Aorta (tissue), 5 donors: Measurements from ENCODE around the gene GOLPH3L. TPM values are rescaled to one million over a fixed set of nuclear protein-coding genes. Genes with fewer than 3 reads are reported as not detected.
A peak's percentile ranks its signal among the peaks of the same experiment; 100 is the strongest.
"Not testable (repeated sequence)": the region's sequence is repeated elsewhere in the genome, so short reads cannot be mapped to it uniquely, and the experiment has no call there.

Experiments used
- ATAC-seq: fragments of 200-7000 bp; cut with Tn5 transposase; one replicate; pipeline ENCODE4 v1.9.1; 2022; ENCODE audit warnings: moderate library complexity; ENCODE audit not compliant: low FRiP score
- DNase-seq, 2 donors: peaks; one replicate each; pipeline ENCODE4 v3.0.0-alpha.2; 2020
- H3K27ac ChIP-seq, 2 donors: one replicate each; pipeline ENCODE4 v1.5.1; 2013; ENCODE audit warnings: low read length in 2 of 2, mild to moderate bottlenecking in 2 of 2, moderate library complexity in 2 of 2, control low read depth in 1 of 2, inconsistent platforms in 1 of 2, low read depth in 1 of 2
- H3K27me3 ChIP-seq, 2 donors: one replicate each; pipeline ENCODE4 v1.6.1; 2013; ENCODE audit warnings: control low read depth in 1 of 2, low read length in 1 of 2, mild to moderate bottlenecking in 1 of 2, moderate library complexity in 1 of 2; ENCODE audit not compliant: insufficient read depth in 2 of 2, control insufficient read depth in 1 of 2
- H3K36me3 ChIP-seq, 2 donors: one replicate each; pipeline ENCODE4 v1.6.1; 2013; ENCODE audit warnings: control low read depth in 1 of 2, low read length in 1 of 2, mild to moderate bottlenecking in 1 of 2; ENCODE audit not compliant: insufficient read depth in 2 of 2, control insufficient read depth in 1 of 2
- H3K4me1 ChIP-seq, 2 donors: one replicate each; pipeline ENCODE4 v1.6.1; 2013; ENCODE audit warnings: low read length in 2 of 2, control low read depth in 1 of 2, mild to moderate bottlenecking in 1 of 2, moderate library complexity in 1 of 2; ENCODE audit not compliant: insufficient read depth in 2 of 2, control insufficient read depth in 1 of 2
- H3K4me3 ChIP-seq, 2 donors: one replicate each; pipeline ENCODE4 v1.5.1; 2013; ENCODE audit warnings: low read length in 2 of 2, control low read depth in 1 of 2, mild to moderate bottlenecking in 1 of 2
- H3K9me3 ChIP-seq: one replicate; pipeline ENCODE4 v1.6.1; 2013; ENCODE audit warnings: mild to moderate bottlenecking, low read length; ENCODE audit not compliant: control insufficient read depth
- WGBS, 2 donors: extraction: QIAGEN DNeasy Blood & Tissue Kit; methylation state at CpG; one replicate each; pipeline ENCODE4 v1.1.7; 2013; 5-methylcytosine and 5-hydroxymethylcytosine counted together
- intact Hi-C, 2 donors: fragments of 100-400 bp; cut with DNase I; formaldehyde crosslinking; loops; one replicate each; pipeline versions ENCODE4 v1.14.2 to v1.15.0; 2022
- polyA plus RNA-seq, 2 donors: library from polyadenylated mRNA; stranded (reverse); fragments of 200-250 nt; gene quantifications; one replicate each; pipeline ENCODE4 v1.2.3, GENCODE V29; 2013
- total RNA-seq, 2 donors: library from RNA; stranded (reverse); fragmentation: NEBNext Ultra II Directional; extraction: Animal tissue kit (Norgen Biotek cat#: 25700); gene quantifications; one replicate each; pipeline ENCODE4 v1.2.1, GENCODE V29; 2021
- donor health status: healthy with polysubstance abuse.
- donor health status: Bipolar disorder and iron deficiency.
- donor health status: DM: no; HTN: no; CAD: no.
- donor health status: DM: no; HTN: no; CAD: no.
- donor health status: DM: yes; HTN: yes; CAD: no.

Gene GOLPH3L
- total and polyA plus RNA-seq, 4 donors: 15.8 to 27.6 (median 20.4) TPM

GRCh38 chr1:150626150-150626549, 70.8 kb downstream of the GOLPH3L start:
- intact Hi-C loops: loop anchor here in 1 of 2 donors (10.0 kb wide), 1 partner anchor 161 kb away; no protein-coding TSS in a partner anchor
- ATAC-seq (no peak), DNase-seq (no peak)
- peaks cover 0 to 5% of the 10 kb centered on the region in 2 donors for H3K36me3 ChIP-seq
- H3K27ac ChIP-seq: no peak overlapping the region
- no peak overlapping the region for H3K4me3 ChIP-seq
- H3K4me1 ChIP-seq: no peaks in the 10 kb centered on the region
- no peaks in the 10 kb centered on the region for H3K27me3 ChIP-seq
- WGBS, 2 donors: 87 to 88% methylated on average over 2 of the region's 2 CpGs
- H3K9me3 ChIP-seq: no peaks in the 10 kb centered on the region

DNA sequence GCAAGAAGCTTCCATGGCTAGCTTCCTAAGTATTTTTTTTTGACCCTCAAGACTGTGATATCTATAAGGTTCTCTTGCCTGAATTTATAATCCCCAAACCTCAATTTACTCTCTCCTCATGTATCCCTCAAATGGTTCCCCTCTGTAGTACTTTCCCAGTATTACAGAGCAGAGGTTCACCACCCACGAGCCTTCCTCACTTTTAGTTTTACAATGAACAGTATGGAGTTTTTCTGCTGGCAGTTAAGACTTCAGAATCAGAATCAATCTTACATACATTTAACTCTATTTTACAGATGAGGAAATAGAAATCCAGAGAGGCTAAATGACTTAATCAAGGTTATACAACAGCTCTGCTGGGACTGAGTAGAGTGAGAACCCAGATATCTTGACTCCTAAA, 72.4 kb downstream of the GOLPH3L start:
- DNase-seq, ATAC-seq, H3K27ac ChIP-seq, H3K4me3 ChIP-seq, H3K9me3 ChIP-seq, H3K27me3 ChIP-seq, H3K36me3 ChIP-seq: not testable (repeated sequence)
- WGBS, 2 donors: 74 to 75% methylated on average over 1 of the region's 1 CpG
- peaks cover 0 to 12% of the 10 kb centered on the region in 2 donors for H3K4me1 ChIP-seq
- intact Hi-C loops: loop anchor here in 1 of 2 donors (10.0 kb wide), 1 partner anchor 160 kb away; no protein-coding TSS in a partner anchor

- H3K4me3 ChIP-seq, DNase-seq, H3K36me3 ChIP-seq, H3K9me3 ChIP-seq, H3K27me3 ChIP-seq, ATAC-seq: not testable (repeated sequence)
- Histone ChIP-seq H3K27ac (peak overlapping the region in 1 of 2 donors; percentile 20), H3K4me1 (peaks cover 0 to 13% of the 10 kb centered on the region in 2 donors)
- WGBS, 2 donors: 86 to 100% methylated on average over 1 of the region's 1 CpG
- intact Hi-C loops: loop anchor here in 1 of 2 donors (10.0 kb wide), 1 partner anchor 159 kb away; no protein-coding TSS in a partner anchor
These were observed 72.8 kb downstream of the GOLPH3L start for GRCh38 chr1:150624134-150624533.

GRCh38 chr1:150622303-150622975, 74.5 kb downstream of the GOLPH3L start:
- Histone ChIP-seq H3K27ac (no peak overlapping the region), H3K36me3 (peaks cover 0 to 5% of the 10 kb centered on the region in 2 donors), H3K9me3 (no peaks in the 10 kb centered on the region), H3K27me3 (no peaks in the 10 kb centered on the region), H3K4me1 (peaks cover 0 to 13% of the 10 kb centered on the region in 2 donors), H3K4me3 (no peak overlapping the region)
- intact Hi-C loops: loop anchor here in 1 of 2 donors (10.0 kb wide), 1 partner anchor 158 kb away; no protein-coding TSS in a partner anchor
- ATAC-seq: peak; percentile 43
- 20 to 27% methylated on average over 8 of the region's 8 CpGs for WGBS, 2 donors
- peak; percentile 66 to 82 for DNase-seq

- Histone ChIP-seq H3K27ac (peak overlapping the region in 1 of 2 donors; percentile 33), H3K4me3 (no peak overlapping the region), H3K9me3 (no peaks in the 10 kb centered on the region), H3K36me3 (peaks cover 0 to 5% of the 10 kb centered on the region in 2 donors), H3K27me3 (no peaks in the 10 kb centered on the region), H3K4me1 (peaks cover 0 to 13% of the 10 kb centered on the region in 2 donors)
- 35 to 37% methylated on average over 8 of the region's 8 CpGs for WGBS, 2 donors
- DNase-seq: peak in 1 of 2 donors; percentile 72
- peak; percentile 68 for ATAC-seq
- intact Hi-C loops: loop anchor here (2.0 to 10.0 kb wide), 3 partner anchors 45 to 157 kb away; no protein-coding TSS in a partner anchor
These were observed 75.3 kb downstream of the GOLPH3L start for GRCh38 chr1:150621497-150622302.

GRCh38 chr1:150620919-150621318, 76.0 kb downstream of the GOLPH3L start:
- Histone ChIP-seq H3K27ac (peak overlapping the region in 1 of 2 donors; percentile 28), H3K4me1 (peaks cover 0 to 13% of the 10 kb centered on the region in 2 donors), H3K27me3 (no peaks in the 10 kb centered on the region), H3K36me3 (peaks cover 0 to 5% of the 10 kb centered on the region in 2 donors), H3K4me3 (no peak overlapping the region), H3K9me3 (no peaks in the 10 kb centered on the region)
- intact Hi-C loops: loop anchor here (2.0 to 10.0 kb wide), 3 partner anchors 44 to 156 kb away; no protein-coding TSS in a partner anchor
- WGBS, 2 donors: 91 to 94% methylated on average over 2 of the region's 2 CpGs
- DNase-seq (no peak), ATAC-seq (no peak)

DNA sequence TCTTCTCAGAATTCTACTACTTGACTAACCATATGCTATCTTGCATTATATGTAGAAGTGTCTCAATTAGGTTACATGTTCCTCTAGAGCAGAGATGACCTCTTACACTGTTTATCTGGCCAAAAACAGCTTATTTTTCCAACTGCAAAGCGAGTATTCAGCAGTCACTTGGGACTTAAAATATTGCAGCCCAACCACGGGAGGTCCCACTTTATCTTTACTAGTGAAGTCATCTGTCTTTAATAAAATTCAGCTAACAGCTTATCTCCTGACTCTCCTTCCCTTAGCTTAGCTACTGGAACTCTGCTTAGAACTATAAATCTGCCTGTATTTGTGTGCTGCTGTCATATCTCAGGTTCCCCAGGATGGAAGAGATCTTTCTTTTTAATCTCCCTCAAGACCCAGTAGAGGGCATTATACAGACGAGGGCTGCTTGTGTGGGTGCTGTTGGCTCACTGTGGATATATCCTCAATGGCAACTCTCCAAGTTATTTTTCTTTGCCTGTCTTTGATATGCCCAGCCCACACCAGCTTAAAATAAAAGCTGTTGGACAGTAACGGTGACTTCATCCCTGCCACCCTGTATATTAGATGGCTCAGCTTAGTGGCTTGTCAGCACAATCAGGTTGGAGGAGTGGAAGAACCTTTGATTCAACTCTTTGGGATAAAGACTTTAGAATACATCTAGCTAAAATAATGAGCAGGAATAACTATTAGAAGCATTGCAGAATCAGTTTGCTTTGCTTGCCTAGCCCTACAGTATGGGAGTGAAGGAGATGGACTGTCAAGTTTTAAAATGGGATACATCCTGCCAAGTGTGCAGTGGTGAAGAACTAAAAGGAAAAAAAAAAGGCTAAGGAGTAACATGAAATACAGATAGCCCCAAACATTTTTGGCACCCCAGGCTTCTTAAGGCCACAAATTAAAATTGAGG, 77.1 kb downstream of the GOLPH3L start:
- WGBS, 2 donors: 4% methylated on average over 4 of the region's 4 CpGs
- no peak for DNase-seq
- Histone ChIP-seq H3K9me3 (no peaks in the 10 kb centered on the region), H3K4me3 (no peak overlapping the region), H3K27me3 (no peaks in the 10 kb centered on the region), H3K36me3 (peaks cover 0 to 5% of the 10 kb centered on the region in 2 donors), H3K4me1 (peaks cover 0 to 13% of the 10 kb centered on the region in 2 donors), H3K27ac (peak overlapping the region; percentile 17 to 36)
- peak; percentile 64 for ATAC-seq
- intact Hi-C loops: loop anchor here (2.0 to 10.0 kb wide), 3 partner anchors 43 to 155 kb away; no protein-coding TSS in a partner anchor
